ENCODE data around the gene RSPH6A.
"Not testable (repeated sequence)": the region's sequence is repeated elsewhere in the genome, so short reads cannot be mapped to it uniquely, and the experiment has no call there.

RSPH6A gene

GRCh38 chr19:45800070-45800553 is 15.0 kb downstream of the RSPH6A start:
- DNase-seq (ENCODE audit: low spot score), result no peak

GRCh38 chr19:45799541-45799940 is 15.6 kb downstream of the RSPH6A start:
- not testable (repeated sequence) for DNase-seq (ENCODE audit: low spot score)

GRCh38 chr19:45798995-45799517 is 16.1 kb downstream of the RSPH6A start:
- no peak for DNase-seq (ENCODE audit: low spot score)

- DNase-seq (ENCODE audit: low spot score), result no peak
Measured at GRCh38 chr19:45794627-45795026, 20.5 kb downstream of the RSPH6A start.

GRCh38 chr19:45793876-45794275 is 21.2 kb downstream of the RSPH6A start:
- no peak for DNase-seq (ENCODE audit: low spot score)

GRCh38 chr19:45793178-45793564 is 21.9 kb downstream of the RSPH6A start:
- no peak for DNase-seq (ENCODE audit: low spot score)

GRCh38 chr19:45792470-45793177 is 22.5 kb downstream of the RSPH6A start, which contains the start of gene DMWD:
TSS of gene DMWD (minus strand) at chr19:45792845. CDS start at chr19:45792756, 89 bp downstream.
- DNase-seq (ENCODE audit: low spot score), result peak; percentile 100

GRCh38 chr19:45791744-45792469 is 23.2 kb downstream of the RSPH6A start:
- peak; percentile 46 for DNase-seq (ENCODE audit: low spot score)

- no peak for DNase-seq (ENCODE audit: low spot score)
Measured at GRCh38 chr19:45790942-45791341, 24.2 kb downstream of the RSPH6A start.

GRCh38 chr19:45789035-45789786 is 25.9 kb downstream of the RSPH6A start:
- DNase-seq (ENCODE audit: low spot score), result no peak

GRCh38 chr19:45786533-45786894 is 28.6 kb downstream of the RSPH6A start:
- DNase-seq (ENCODE audit: low spot score), result no peak

GRCh38 chr19:45785781-45786532 is 29.2 kb downstream of the RSPH6A start:
- DNase-seq (ENCODE audit: low spot score), result no peak

GRCh38 chr19:45785097-45785496 is 30.0 kb downstream of the RSPH6A start:
- no peak for DNase-seq (ENCODE audit: low spot score)

GRCh38 chr19:45784096-45784495 is 31.0 kb downstream of the RSPH6A start:
- no peak for DNase-seq (ENCODE audit: low spot score)

- DNase-seq (ENCODE audit: low spot score), result peak; percentile 51
Measured at GRCh38 chr19:45782820-45783785, 32.0 kb downstream of the RSPH6A start.

- DNase-seq (ENCODE audit: low spot score), result no peak
Measured at GRCh38 chr19:45782162-45782691, 32.9 kb downstream of the RSPH6A start, which contains the start of gene DMPK. TSS of gene DMPK (minus strand) at chr19:45782490. CDS start at chr19:45782352, 138 bp downstream.

- DNase-seq (ENCODE audit: low spot score), result no peak
Measured at GRCh38 chr19:45781214-45782161, 33.6 kb downstream of the RSPH6A start.

- DNase-seq (ENCODE audit: low spot score), result no peak
Measured at GRCh38 chr19:45780448-45781213, 34.5 kb downstream of the RSPH6A start.

Measured in ecto neural progenitor cell (in vitro differentiated cells).